HG02884 (cell line): ENCODE measurements around the gene KDM4B.

Experiments
- ATAC-seq: cut with Tn5 transposase; IDR thresholded peaks from one replicate; pipeline ENCODE4 v1.9.1; 2021; ENCODE audit warnings: mild to moderate bottlenecking, moderate library complexity; ENCODE audit not compliant: unreplicated experiment

KDM4B gene

DNA sequence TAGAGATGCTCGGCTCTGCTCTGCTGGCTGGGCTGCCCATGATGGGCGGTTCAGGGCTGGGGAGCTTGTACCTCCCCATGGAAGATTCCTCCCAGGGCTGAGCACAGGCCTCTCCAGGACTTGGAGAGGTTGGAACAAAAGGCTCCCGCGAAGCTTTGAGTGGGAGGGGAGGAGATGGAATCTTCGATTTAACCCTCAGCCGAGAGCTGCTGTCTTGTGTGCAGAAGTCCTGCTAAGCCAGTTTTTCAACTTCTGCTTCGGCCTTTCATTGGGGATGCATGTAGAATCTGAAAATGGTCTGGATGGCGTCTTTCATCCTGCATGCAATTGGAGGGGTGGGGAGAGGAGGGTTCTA lies 163.3 kb downstream of the KDM4B start:
- no peak for ATAC-seq

DNA sequence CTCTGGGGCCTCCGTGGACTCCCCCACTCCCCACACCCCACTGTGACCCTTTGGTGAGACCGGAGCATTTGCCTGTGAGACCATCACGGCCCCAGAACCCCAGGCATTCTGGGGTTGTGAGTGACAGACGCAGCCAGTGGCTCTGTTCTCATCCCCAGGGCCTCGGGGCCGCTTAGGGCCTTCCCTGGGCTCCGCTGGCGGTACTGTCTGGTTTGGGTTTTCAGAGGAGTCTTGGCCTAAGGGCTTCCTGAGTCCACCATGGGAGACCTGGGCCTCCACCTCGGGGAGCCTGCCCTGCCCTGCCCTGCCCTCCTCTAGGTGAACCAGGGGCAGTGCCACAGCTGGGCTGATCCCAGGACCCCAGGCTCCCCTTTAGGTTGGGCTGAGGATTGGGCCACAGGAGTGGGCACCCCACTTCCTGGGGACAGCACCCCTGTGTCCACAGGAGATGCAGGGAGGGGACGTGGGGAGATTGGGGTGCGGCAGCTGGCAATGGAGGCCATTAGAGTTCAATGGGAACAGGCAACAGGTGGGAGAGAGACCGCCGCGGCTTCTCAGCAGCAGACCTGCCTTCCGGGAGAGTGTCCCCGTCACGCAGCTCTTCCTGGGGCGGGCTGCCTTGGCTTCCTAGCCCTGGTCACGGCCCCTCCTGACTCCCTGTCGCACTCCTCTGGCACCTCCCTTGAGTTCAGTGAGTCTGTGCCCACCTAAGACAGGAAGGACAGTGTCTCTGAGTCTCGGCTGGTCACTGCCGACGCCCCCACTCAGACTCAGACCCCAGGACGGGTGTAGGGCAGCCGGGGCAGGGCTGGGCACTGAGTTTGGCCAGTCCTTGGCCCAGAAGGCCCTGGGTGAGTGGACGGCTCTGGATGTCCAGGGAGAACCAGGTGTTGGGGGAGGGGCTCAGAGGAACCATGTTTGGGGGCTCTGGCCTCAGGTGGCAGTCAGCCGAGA lies 164.1 kb downstream of the KDM4B start:
- no peak for ATAC-seq

DNA sequence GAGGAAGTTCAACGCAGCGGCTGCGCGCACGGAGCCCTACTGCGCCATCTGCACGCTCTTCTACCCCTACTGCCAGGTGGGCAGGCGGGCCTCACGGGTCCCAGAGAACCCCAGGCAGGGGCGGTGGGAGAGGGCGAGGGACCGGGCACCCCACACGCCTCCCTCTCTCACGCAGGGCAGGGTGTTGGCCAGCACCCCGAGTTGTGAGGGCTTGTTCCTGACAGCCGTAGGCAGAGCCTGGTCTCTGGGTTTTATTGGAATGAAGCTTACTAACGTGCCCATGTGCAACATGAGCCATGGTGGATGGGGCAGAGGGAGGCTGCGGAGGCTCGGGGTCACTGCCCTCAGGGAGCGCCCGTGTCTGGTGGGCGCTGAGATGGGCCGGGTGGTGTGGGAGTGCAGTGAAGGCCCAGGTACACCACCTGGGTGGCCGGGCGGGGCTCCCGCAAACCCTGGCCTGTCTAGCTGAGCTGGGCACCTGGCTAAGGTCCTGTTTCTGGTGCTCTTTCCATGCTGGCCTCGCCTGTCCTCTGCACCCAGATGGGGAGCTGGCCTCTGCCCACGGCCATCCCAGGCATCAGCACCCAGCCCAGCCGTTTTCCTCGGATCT lies 165.2 kb downstream of the KDM4B start:
- ATAC-seq: no peak

DNA sequence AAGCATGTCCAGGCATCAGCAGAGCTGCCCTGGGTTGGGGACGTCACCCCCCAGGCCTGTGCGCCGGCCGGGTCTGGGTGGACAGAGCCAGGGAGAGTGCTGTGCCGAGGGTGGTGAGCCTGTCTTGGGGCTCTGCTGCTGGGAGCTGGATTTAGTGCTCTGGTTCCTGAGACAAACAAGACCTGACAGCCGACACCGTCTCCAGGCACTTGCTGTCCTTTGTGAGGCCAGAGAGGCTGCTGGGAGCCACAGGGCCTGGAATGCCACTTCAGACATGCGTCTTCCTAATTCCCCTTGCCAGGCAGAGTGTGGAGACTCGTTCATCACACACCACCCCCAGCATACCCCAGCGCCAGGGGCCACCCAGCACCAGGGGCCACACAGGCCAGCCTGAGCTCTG lies 165.8 kb downstream of the KDM4B start:
- ATAC-seq: no peak

DNA sequence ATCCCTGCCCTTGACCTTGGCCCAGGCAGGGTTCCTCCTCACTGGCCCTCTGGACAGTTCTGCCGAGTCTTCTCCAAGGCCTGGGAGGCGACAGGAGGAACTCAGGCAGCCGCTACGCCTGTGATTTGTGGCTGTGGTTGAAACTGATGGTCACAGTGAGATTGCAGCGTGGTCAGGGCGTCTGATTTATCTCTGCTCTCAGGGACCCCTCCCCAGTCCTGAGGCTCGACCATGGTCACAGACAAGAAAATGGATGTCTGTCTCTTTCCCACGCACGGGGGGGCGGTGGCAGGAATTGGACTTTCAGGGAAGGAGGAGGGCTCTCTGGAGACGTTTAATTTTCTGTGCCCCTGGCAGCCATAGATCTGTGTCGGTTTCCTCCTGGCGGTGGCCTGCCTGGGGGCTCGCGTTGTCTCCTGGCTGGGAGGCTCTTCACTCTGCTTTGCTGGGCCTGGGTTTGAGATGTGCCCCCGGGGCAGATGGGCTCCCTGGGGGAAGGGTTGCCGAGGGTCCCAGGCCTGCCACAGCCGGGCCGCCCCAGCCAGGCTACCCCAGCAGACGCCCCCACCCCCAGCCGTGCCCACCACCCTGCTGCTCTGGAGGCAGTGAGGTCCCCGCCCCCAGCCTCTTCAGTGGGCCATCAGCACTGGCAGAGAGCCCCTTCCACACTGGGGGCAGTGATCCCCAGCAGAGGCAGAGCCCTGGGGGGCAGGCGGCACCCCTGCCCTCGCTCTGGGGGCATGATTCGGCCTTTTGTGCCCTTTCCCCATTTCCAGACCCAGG lies 167.4 kb downstream of the KDM4B start:
- ATAC-seq: no peak

DNA sequence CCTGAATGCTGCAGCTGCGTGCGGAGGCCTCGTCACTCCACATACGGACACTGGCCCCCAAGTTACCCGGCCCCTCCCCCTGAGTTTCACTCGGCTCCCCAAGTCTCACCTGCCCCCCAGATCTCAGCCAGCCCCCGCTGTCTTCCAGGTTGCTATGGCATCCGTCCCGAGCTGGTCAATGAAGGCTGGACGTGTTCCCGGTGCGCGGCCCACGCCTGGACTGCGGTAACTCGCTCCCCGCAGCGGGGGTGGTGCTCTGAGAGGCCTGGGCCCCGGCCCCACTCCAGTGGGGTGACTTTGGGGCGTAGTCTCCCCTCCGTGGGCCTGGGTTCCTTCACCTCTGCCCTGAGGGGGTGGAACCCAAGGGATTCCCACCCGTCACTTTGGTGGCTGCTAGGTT lies 168.2 kb downstream of the KDM4B start:
- ATAC-seq: no peak

DNA sequence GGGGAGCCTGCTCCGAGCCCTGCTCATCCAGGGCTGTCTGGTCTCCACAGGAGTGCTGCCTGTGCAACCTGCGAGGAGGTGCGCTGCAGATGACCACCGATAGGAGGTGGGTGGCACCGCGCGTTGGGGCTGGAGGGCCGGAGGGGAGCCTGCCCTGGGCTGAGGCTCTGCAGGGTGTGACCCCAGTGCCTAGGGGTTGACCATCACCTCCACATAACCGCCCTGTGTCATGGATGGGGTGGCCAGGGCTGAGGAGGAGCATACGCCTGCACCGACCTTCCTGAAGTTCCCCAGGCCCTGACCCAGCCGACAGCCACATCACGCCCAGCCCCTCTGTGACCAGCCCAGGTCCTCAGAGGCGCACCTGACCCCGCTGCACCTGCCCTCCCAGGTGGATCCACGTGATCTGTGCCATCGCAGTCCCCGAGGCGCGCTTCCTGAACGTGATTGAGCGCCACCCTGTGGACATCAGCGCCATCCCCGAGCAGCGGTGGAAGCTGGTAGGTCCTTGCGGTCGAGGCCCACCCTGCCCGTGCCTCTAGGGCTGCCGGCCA lies 168.7 kb downstream of the KDM4B start:
- ATAC-seq: no peak

DNA sequence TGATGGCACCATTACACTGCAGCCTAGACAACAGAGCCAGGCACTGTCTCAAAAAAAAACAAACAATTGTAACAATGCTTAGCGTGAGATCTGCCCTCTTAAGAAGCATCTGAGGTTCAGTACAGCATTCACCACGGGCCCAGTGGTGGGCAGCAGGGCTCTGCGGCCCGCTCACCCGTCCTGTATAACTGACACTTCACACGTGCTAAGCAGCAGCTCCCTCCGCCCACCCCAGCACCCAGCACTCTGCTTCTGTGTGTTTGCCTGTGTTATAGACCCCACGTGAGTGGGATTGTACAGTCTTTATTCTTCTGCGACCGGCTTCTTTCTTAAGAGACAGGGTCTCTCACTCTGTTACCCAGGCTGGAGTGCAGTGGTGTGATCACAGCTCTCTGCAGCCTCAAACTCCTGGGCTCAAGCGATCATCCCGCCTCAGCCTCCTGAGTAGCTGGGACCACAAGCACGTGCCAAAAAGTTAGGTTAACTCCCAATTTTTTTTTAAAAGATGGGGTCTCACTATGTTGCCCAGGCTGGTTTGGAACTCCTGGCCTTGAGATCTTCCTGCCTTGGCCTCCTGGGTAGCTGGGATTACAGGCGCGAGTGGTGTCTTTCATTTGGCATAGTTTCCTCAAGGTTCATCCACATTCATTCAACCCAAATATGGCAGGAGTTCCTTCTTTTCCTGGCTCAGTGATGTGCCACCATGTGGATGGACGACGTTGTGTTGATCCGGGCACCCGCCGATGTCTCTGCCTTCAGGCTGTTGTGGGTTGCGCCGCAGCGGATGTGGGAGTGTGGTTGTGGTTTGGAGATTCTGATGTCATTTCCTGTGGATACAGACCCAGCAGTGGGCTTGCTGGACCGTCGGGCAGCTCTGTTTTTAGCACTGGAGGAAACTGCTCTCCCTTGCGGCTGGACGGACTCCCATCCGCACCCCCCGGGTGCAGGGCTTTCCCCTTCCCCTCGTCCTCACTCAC lies 170.0 kb downstream of the KDM4B start:
- ATAC-seq: no peak

DNA sequence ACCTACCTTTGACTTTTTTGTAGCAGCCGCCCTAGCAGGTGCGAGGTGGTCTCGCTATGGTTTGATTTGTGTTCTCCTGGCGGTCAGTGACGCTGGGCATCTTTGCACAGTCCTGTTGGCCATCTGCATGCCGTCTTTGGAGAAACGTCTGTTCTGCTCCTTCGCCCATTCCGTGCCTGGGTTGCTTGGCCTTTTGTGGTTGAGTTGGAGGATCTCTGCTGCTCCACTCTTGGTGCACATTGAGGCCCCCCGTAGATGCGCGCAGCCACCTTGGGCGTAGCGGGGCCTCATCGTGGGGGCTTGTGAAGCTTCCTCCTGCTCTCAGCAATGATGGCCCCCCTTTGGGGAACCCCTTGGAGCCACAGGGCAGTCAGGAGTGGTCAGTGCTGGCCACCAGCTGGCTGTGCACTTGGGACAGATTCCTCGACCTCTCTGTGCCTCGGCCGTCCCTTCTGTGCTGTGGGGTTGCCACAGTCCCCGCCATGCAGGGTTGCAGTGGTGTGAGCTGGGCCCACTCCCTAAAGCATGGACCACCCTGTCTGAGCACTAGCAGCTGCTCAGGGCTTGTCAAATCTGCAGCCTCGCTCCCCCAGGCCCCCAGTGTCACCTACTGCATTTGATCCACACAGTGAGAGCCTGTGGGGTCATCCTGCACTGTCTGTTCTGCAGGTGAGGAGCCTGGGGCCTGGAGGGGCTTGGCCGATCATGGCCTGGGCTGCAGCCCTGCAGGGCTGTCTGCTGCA lies 170.8 kb downstream of the KDM4B start:
- ATAC-seq: no peak

DNA sequence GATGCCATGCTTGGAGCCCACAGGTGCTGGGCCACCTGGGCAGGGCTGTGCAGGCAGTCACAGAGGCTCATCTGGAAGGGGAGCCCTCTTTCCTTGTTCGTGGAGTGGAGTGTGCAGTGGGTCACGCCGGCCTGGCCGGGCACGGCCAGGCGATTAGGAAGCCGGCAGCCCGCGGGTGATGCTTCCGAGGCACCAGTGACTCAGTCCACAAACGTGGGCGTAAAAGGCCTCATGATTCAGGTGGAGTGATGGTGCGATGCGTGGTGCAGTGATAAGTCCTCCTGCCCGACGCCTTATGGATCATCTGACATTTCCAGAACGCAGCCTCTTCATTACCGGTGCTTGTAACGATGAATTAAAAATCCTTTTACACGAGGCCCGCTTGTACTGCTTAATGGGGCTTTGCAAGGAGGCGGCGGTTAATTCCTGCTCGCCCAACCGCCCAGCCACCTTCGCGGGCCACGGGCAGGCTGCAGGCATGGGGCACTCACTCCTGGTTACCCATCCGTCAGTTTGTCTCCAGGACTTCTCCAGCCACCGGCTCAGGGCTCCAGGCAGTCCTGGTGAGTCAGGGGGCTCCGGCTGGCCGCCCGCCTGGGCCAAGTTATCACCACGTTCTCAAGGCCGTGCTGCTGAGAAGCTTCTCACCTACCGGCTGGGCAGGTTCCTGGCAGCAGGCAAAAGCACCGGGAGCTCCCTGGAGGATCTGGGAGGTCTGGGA lies 172.4 kb downstream of the KDM4B start:
- ATAC-seq: no peak

DNA sequence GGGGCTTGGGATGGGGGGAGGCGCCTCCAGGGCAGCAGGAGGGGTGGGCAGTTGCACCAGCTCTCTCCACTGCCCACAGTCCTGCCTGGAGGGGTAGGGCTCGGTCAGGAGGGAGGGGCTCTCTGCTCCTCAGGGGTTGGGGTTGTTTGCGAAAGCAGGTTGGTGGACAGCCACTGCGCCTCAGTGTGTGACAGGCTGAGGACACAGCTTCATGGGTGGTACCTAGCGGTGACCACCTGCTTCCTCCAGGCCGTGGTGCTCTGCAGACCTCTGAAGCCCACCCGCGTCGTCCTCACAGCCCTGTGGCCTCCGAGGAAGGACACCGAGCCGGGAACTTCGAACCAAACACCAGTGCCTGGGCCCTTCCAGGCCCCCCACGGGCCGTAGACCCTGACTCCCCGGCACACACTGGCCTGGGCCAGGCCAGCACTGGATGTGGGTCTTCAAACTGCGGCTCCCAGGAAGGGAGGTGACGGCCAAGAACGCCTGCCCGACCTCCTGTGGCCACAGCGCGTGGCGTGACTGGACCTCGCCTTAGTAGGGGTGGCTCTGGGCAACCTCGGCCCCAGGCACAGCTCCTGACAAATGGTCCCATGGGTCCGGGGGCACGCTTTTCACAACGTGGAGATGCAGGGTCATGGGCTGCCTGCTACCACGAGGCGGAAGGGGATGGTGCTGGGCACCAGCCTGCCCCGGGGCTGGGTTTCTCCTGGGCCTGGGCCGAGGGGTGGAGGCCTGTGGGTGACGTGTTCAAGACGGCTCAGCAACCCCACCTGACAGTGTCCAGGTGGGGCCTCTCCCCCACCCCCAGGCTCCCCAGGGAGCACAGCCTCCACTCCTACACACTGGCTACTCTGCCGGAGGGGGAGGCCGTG lies 173.2 kb downstream of the KDM4B start:
- no peak for ATAC-seq

DNA sequence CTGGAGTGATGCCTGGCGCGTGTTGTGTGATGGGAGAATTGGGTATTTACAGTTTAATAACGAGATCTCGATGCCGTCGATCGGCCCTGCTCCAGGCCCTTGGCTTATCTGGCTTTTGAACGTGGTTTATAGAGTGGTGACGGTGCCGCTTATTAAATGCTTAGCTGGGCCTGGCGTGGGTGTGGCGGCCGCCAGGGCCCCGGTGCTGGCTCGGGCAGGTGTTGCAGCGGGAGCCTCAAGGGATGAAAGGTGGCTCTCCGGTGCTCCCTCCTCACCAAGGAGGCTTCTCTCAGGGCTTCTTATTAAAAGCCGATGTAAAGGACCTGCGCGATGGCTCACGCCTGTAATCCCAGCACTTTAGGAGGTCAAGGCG lies 173.8 kb downstream of the KDM4B start:
- no peak for ATAC-seq

DNA sequence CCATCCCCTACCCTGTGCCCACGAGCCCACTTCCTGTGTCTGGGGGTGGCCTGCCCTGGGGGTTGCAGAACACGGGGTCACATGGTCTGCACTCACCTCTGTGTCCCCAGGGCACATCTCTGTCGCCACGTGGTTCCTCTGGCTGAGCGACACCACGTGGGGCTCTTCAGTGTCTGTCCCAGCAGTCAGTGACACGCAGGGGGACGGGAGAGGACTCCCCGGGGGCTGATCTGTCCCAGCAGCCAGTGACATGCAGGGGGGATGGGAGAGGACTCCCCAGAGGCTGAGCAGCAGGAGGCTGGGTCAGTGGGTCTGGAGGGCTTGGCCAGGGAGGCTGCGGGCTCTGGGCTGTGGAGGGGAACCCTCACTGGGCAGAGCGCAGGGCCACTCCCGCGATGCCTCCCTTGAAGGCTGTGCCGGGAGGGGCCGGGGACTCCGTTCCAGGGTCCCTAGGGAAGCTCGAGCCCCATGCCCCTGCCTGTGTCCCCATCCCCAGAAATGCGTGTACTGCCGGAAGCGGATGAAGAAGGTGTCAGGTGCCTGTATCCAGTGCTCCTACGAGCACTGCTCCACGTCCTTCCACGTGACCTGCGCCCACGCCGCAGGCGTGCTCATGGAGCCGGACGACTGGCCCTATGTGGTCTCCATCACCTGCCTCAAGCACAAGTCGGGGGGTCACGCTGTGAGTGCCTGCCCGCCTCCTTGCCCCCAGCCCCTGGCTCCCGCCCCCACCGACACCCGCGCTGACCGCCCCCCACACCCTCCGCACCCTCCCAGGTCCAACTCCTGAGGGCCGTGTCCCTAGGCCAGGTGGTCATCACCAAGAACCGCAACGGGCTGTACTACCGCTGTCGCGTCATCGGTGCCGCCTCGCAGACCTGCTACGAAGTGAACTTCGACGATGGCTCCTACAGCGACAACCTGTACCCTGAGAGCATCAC lies 174.8 kb downstream of the KDM4B start:
- no peak for ATAC-seq

DNA sequence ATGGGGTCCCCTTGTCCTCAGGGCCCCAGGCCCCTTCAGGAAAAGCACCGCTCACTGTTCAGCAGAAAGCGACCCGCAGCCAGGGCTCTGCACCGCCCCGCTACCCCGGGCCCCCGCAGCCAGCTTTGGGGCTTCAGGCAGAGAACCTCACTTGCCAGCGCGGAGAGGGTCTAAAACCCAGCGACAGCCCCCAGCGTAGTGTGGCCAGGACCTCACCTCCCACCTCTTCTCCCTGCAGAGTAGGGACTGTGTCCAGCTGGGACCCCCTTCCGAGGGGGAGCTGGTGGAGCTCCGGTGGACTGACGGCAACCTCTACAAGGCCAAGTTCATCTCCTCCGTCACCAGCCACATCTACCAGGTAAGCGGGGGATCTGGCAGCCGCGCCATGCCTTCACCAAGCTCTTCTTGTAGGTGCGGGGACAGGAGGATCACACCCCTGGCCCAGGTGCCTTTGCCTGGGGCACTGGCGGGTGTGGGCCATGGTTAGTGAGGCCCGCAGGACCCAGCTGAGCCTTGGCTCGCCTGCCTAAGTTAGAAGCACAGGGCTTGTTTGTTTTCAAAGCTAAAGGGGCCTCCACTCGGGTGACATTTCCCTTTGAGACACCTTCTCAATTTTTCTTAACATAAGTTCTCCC lies 175.7 kb downstream of the KDM4B start:
- no peak for ATAC-seq

DNA sequence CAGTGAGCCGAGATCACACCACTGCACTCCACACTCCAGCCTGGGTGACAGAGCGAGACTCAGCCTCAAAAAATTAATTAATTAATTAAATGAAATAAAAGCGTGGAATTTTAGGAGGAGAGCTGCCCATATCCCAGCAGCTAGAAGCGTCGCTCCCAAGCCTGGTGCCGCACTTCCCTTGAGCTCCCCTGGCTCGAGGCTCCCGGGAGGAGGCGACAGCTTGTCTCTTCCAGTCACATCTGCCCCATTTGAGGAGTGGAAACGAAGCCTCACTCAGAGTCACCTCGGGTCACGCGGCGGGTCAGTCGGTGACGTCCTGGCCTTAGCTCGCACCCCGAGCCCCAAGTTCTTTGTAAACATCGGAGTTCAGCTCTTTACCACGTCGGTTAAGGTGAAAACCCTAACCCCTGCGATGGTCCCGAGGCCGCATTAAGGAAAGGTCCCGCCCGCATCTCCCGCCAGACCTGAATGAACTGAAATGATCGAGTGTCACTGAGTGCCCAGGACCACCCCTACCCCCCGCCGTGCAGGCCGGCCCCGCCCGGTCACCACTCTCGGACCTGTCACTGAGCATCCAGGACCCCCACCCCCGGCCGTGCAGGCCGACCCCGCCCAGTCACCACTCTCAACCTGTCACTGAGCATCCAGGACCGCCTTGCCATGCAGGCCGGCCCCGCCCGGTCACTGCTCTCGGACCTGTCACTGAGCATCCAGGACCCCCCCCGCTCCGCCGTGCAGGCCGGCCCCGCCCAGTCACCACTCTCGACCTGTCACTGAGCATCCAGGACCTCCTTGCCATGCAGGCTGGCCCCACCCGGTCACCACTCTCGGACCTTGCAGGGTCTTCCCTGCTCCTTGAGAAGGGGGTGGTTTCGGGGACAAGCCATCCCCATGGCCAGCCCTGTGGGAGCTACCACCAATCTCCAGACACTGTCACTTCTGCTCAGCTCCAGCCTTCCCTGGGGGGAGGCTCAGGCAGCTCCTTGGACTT lies 176.9 kb downstream of the KDM4B start:
- ATAC-seq: no peak
